Spleen (tissue), 7 donors: ENCODE measurements around the gene HAGH.

Source experiments
- POLR2A ChIP-seq, 3 donors: fragments of 450-650 bp; IDR thresholded peaks; one replicate each; pipeline ENCODE4 v1.5.1; 2017; ENCODE audit warnings: antibody characterized with exemption in 3 of 3, mild to moderate bottlenecking in 1 of 3
- TF ChIP-seq, protein P1 (sequence below), 11 experiments: fragments of 200-600 bp in 7 of 11; fragments of 450-650 bp in 4 of 11; sonication (generic) in 4 of 11; IDR thresholded peaks in 8 of 11; conservative IDR thresholded peaks in 3 of 11; 1 replicate in 7 of 11; 2 replicates in 4 of 11; pipeline versions ENCODE4 v1.4.0 to v1.8.0; 2016 to 2021; ENCODE audit warnings: antibody characterized with exemption in 11 of 11, inconsistent platforms in 4 of 11, mild to moderate bottlenecking in 1 of 11
- donor health status: DM: no; HTN: no; CAD: no; lungs with moderate emphysema.
- donor health status: DM: no; HTN: no; CAD: no.
- donor health status: DM: no; HTN: no; CAD: no.

DNA sequence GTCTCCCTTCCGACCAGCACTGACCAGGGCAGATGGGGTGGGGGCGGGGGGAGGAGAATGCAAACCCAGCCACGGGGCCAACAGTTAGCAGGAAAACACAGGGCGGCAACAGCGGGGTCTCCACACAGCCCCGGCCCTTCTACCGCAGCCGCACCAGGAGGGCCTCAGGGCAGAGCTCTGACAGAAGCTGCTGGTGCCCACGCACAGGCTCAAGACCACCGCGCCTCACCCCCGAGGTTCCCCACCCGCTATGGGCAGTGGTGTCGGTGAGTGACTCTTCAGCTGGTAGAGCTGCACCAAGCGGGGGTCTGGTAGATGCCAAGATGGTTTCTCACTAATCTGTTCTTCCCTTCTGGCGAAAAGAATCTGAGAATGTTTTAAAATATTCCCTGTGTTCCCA lies 16.1 kb downstream of the HAGH start:
- TF ChIP-seq, protein P1, sequence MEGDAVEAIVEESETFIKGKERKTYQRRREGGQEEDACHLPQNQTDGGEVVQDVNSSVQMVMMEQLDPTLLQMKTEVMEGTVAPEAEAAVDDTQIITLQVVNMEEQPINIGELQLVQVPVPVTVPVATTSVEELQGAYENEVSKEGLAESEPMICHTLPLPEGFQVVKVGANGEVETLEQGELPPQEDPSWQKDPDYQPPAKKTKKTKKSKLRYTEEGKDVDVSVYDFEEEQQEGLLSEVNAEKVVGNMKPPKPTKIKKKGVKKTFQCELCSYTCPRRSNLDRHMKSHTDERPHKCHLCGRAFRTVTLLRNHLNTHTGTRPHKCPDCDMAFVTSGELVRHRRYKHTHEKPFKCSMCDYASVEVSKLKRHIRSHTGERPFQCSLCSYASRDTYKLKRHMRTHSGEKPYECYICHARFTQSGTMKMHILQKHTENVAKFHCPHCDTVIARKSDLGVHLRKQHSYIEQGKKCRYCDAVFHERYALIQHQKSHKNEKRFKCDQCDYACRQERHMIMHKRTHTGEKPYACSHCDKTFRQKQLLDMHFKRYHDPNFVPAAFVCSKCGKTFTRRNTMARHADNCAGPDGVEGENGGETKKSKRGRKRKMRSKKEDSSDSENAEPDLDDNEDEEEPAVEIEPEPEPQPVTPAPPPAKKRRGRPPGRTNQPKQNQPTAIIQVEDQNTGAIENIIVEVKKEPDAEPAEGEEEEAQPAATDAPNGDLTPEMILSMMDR (IDR thresholded peaks at IDR 0.05 in 8 of 11, conservative IDR thresholded peaks at IDR 0.05 in 3 of 11): no peak
- no peak for TF ChIP-seq POLR2A (IDR thresholded peaks at IDR 0.05)
